Activated T-helper 2 cell treated with anti-CD3 and anti-CD28 coated beads, Interferon-gamma antibody, Interleukin-2, Interleukin-4, amounts not matched to agents 10 μg/mL and 5 μg/mL and 100 μg/mL, durations not matched to agents 14 hours and 24 hours and 36 hours (primary cell): ENCODE results near the gene WNT9B. TPM values are rescaled to one million over a fixed set of nuclear protein-coding genes. Genes with fewer than 3 reads are reported as not detected.
"Not testable (repeated sequence)": the region's sequence is repeated elsewhere in the genome, so short reads cannot be mapped to it uniquely, and the experiment has no call there.

ENCODE experiments used
- DNase-seq: peaks from one replicate; pipeline ENCODE4 v3.0.0; 2021; ENCODE audit warnings: low spot score
- H3K27ac Mint-ChIP-seq: one replicate; pipeline ENCODE4 v1.8.0; 2021; ENCODE audit warnings: mixed read lengths
- H3K27me3 Mint-ChIP-seq: one replicate; pipeline ENCODE4 v1.8.0; 2021; ENCODE audit warnings: low read depth, mixed read lengths
- H3K36me3 Mint-ChIP-seq: one replicate; pipeline ENCODE4 v1.8.0; 2021; ENCODE audit warnings: low read depth, mixed read lengths
- H3K4me1 Mint-ChIP-seq: one replicate; pipeline ENCODE4 v1.8.0; 2021; ENCODE audit warnings: low read depth, mixed read lengths
- H3K4me3 Mint-ChIP-seq: one replicate; pipeline ENCODE4 v1.8.0; 2021; ENCODE audit warnings: low read depth, mild to moderate bottlenecking, moderate library complexity, mixed read lengths
- H3K9me3 Mint-ChIP-seq: one replicate; pipeline ENCODE4 v1.8.0; 2021; ENCODE audit warnings: mixed read lengths
- intact Hi-C: fragments of 100-400 bp; cut with micrococcal nuclease; formaldehyde crosslinking; loops from one replicate; pipeline ENCODE4 v1.15.1; 2023
- total RNA-seq: library from RNA; stranded (reverse); gene quantifications from 2 replicates; pipeline ENCODE4 v1.2.3, GENCODE V29; 2022

WNT9B gene
- total RNA-seq, 1 donor from 2014 or later = not detected

- Mint-ChIP-seq H3K9me3 (no peaks in the 10 kb centered on the region), H3K4me1 (peaks cover 6% of the 10 kb centered on the region), H3K36me3 (no peaks in the 10 kb centered on the region), H3K27ac (no peak overlapping the region), H3K4me3 (no peak overlapping the region), H3K27me3 (peaks cover 5% of the 10 kb centered on the region)
- no peak for DNase-seq
- intact Hi-C loops = no loop called here
These were observed 19.0 kb upstream of the WNT9B start for GRCh38 chr17:46832331-46832821.

DNA sequence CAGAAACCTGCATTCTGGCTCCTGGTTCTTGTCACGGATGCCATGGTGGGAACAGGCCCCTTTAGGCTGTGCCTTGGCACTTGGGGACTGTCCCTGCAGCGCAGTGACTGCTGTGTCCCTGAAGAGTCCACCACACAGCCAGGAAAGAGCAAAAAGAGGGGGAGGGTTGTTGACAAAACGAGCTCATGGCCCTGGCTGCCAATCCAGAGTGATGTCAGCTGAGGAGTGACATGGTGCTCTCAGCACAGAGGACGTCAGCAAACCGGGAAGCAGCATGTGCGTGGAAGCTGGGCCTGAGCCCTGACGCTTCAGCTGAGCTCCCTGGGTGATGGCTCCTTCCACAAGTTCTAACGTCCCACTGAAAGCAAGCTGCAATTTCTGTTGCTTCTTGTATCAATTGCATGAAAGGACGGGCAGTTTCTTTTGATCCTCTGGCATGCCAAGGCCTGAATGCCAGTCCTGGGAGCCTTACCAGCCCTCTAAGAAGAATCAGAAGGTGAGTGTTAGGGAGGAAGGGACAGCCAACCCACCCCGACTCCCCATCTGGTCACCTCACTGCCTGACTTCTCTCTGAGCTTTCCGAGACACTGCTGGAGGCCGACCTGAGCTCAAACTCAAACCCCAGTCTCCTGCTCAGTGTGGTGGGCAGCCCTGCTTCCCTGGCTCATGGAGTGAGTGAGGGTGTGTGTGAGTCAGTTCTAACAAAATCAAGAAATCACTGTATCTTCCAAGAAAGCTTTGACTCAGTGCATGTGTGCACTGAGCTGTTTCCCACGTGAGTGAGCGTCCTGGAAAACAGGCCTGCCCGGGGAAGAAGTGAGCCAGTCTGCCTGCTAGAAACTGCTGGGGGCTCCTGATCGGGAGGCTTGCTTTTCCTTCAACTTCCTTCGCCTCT, 18.2 kb upstream of the WNT9B start:
- H3K9me3 Mint-ChIP-seq = no peaks in the 10 kb centered on the region
- peaks cover 6% of the 10 kb centered on the region for H3K4me1 Mint-ChIP-seq
- no peak for DNase-seq
- H3K27me3 Mint-ChIP-seq = peaks cover 5% of the 10 kb centered on the region
- H3K4me3 Mint-ChIP-seq = no peak overlapping the region
- intact Hi-C loops = no loop called here
- H3K27ac Mint-ChIP-seq = no peak overlapping the region
- H3K36me3 Mint-ChIP-seq = no peaks in the 10 kb centered on the region

- Mint-ChIP-seq H3K27me3 (peaks cover 5% of the 10 kb centered on the region), H3K4me3 (no peak overlapping the region), H3K36me3 (no peaks in the 10 kb centered on the region), H3K4me1 (peaks cover 6% of the 10 kb centered on the region), H3K9me3 (no peaks in the 10 kb centered on the region), H3K27ac (no peak overlapping the region)
- DNase-seq = no peak
- intact Hi-C loops = no loop called here
These were observed 17.6 kb upstream of the WNT9B start for GRCh38 chr17:46833840-46834208.

GRCh38 chr17:46834846-46835245, 16.5 kb upstream of the WNT9B start:
- Mint-ChIP-seq H3K4me1 (peaks cover 6% of the 10 kb centered on the region), H3K36me3 (no peaks in the 10 kb centered on the region), H3K27ac (no peak overlapping the region), H3K4me3 (no peak overlapping the region), H3K27me3 (peaks cover 4% of the 10 kb centered on the region), H3K9me3 (peaks cover 3% of the 10 kb centered on the region)
- no peak for DNase-seq
- intact Hi-C loops = no loop called here

- H3K27ac Mint-ChIP-seq = no peak overlapping the region
- H3K4me3 Mint-ChIP-seq = no peak overlapping the region
- intact Hi-C loops = no loop called here
- peaks cover 4% of the 10 kb centered on the region for H3K9me3 Mint-ChIP-seq
- peaks cover 6% of the 10 kb centered on the region for H3K4me1 Mint-ChIP-seq
- no peak for DNase-seq
- H3K27me3 Mint-ChIP-seq = peaks cover 15% of the 10 kb centered on the region
- no peaks in the 10 kb centered on the region for H3K36me3 Mint-ChIP-seq
These were observed 14.9 kb upstream of the WNT9B start for GRCh38 chr17:46836500-46836899.

DNA sequence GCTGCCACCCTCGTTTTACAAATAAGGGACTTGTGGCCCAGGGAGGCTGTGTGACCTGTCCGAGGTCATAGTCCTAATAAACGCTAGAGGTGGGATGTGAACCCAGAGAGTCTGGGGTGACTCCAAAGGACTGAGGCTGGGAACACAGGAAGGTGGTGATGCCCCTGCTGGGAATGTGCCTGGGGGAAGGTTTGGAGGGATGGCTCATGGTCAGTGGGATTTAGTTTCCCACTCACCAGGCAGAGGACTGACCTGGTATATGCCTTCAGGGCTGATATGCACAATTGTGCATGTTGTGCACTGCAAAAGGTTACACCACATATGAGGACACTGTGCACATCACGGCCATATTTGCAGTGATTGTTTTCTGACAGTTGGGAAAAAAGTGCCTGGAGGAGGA, 13.9 kb upstream of the WNT9B start:
- DNase-seq = no peak
- Mint-ChIP-seq H3K27me3 (peaks cover 15% of the 10 kb centered on the region), H3K36me3 (no peaks in the 10 kb centered on the region), H3K4me3 (no peak overlapping the region), H3K4me1 (peaks cover 6% of the 10 kb centered on the region), H3K27ac (no peak overlapping the region), H3K9me3 (peaks cover 7% of the 10 kb centered on the region)
- intact Hi-C loops = no loop called here

GRCh38 chr17:46839211-46839610, 12.2 kb upstream of the WNT9B start:
- H3K36me3 Mint-ChIP-seq = peaks cover 5% of the 10 kb centered on the region
- intact Hi-C loops = no loop called here

GRCh38 chr17:46840596-46840995, 10.8 kb upstream of the WNT9B start:
- DNase-seq, H3K4me1 Mint-ChIP-seq, H3K36me3 Mint-ChIP-seq, H3K4me3 Mint-ChIP-seq, H3K27ac Mint-ChIP-seq: not testable (repeated sequence)
- peaks cover 18% of the 10 kb centered on the region for H3K27me3 Mint-ChIP-seq
- intact Hi-C loops = loop anchor here (5.0 kb wide), 1 partner anchor 102 kb away; no protein-coding TSS in a partner anchor
- peaks cover 19% of the 10 kb centered on the region for H3K9me3 Mint-ChIP-seq

More at GRCh38 chr17:46839211-46839610, 12.2 kb upstream of the WNT9B start:
- no peak overlapping the region for H3K4me3 Mint-ChIP-seq
- peaks cover 18% of the 10 kb centered on the region for H3K27me3 Mint-ChIP-seq
- H3K9me3 Mint-ChIP-seq = peaks cover 19% of the 10 kb centered on the region
- DNase-seq = no peak
- H3K4me1 Mint-ChIP-seq = peaks cover 6% of the 10 kb centered on the region
- H3K27ac Mint-ChIP-seq = no peak overlapping the region

DNA sequence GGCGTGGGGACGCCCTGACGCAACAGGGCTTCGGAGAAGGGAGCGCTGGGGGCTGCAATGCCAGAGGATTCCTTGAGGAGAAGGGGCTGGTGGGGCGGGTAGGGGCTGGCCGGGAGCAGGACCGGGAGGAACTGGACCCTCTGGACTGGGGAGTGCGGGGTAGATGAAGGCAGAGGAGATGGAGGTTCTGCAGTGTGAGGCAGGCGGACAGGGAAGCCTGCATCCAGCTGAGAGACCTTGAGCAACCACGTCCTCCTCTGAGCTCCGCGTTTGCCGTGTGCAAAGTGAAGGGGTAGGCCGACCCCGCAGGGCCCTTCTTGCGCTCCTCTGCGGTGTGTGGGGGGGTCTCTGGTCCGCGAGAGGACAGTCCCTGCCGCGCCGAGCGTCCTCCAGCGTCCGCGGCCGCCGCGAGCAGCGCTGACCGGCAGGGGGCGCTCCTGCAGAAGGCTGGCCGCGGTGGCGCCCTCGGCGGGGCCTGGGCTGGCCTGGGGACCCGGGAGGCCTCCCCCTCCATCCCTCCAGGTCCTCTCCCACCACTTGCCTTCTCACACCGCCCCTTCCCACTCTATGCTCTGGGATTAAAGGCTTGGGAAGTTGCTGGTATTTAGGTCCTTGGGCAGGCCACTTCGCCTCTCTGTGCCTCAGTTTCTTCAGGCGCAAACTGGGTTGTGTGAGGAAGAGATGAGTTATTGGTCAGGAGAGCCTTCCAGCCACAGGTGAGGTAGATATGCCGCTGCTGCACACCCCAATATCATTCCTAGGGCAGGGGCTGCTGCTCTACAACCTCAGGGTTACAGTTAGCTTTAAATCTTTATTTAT, 9.6 kb upstream of the WNT9B start:
- Mint-ChIP-seq H3K27ac (no peak overlapping the region), H3K4me3 (no peak overlapping the region), H3K27me3 (peaks cover 23% of the 10 kb centered on the region), H3K36me3 (peaks cover 5% of the 10 kb centered on the region), H3K9me3 (peaks cover 19% of the 10 kb centered on the region), H3K4me1 (no peaks in the 10 kb centered on the region)
- DNase-seq = no peak
- intact Hi-C loops = loop anchor here (5.0 kb wide), 1 partner anchor 101 kb away; no protein-coding TSS in a partner anchor

GRCh38 chr17:46842835-46843234, 8.5 kb upstream of the WNT9B start:
- intact Hi-C loops = loop anchor here (5.0 kb wide), 1 partner anchor 99 kb away; no protein-coding TSS in a partner anchor
- no peaks in the 10 kb centered on the region for H3K4me1 Mint-ChIP-seq
- peaks cover 30% of the 10 kb centered on the region for H3K27me3 Mint-ChIP-seq
- no peak for DNase-seq
- H3K27ac Mint-ChIP-seq = no peak overlapping the region
- H3K4me3 Mint-ChIP-seq = no peak overlapping the region
- H3K36me3 Mint-ChIP-seq = peaks cover 5% of the 10 kb centered on the region
- peaks cover 19% of the 10 kb centered on the region for H3K9me3 Mint-ChIP-seq

- H3K9me3 Mint-ChIP-seq = peaks cover 12% of the 10 kb centered on the region
- no peak overlapping the region for H3K4me3 Mint-ChIP-seq
- H3K27me3 Mint-ChIP-seq = peaks cover 52% of the 10 kb centered on the region
- DNase-seq = no peak
- H3K27ac Mint-ChIP-seq = no peak overlapping the region
- intact Hi-C loops = no loop called here
- no peaks in the 10 kb centered on the region for H3K4me1 Mint-ChIP-seq
- H3K36me3 Mint-ChIP-seq = peaks cover 5% of the 10 kb centered on the region
These were observed 3.9 kb upstream of the WNT9B start for GRCh38 chr17:46847204-46848191.

DNA sequence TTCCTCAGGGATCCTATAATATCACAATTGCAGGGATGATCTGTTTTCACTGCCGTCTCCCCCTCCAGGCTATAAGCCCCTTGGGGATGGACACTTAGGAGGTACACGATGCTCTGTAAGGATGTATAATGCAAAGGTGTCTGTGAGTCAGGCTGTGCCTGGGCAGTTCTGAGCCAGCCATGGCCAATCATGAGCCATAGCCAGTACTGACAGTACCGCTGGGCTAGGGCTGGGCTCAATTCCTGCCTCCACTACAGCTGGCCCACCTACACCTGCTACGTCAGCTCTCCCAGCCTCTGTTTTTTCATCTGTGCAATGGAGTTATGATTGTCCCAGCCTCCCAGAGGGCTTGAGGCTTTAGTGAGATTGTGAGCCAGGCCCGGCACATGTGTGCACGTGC, 2.8 kb upstream of the WNT9B start:
- DNase-seq = no peak
- Mint-ChIP-seq H3K27ac (no peak overlapping the region), H3K4me3 (no peak overlapping the region), H3K4me1 (no peaks in the 10 kb centered on the region), H3K27me3 (peaks cover 58% of the 10 kb centered on the region), H3K9me3 (peaks cover 2% of the 10 kb centered on the region), H3K36me3 (no peaks in the 10 kb centered on the region)
- intact Hi-C loops = no loop called here
